ENCODE data around the gene TIMM8B. TPM values are rescaled to one million over a fixed set of nuclear protein-coding genes. Genes with fewer than 3 reads are reported as not detected.

Gene TIMM8B
- total RNA-seq, 1 experiment from 2014 or later = 42.4 TPM

DNA sequence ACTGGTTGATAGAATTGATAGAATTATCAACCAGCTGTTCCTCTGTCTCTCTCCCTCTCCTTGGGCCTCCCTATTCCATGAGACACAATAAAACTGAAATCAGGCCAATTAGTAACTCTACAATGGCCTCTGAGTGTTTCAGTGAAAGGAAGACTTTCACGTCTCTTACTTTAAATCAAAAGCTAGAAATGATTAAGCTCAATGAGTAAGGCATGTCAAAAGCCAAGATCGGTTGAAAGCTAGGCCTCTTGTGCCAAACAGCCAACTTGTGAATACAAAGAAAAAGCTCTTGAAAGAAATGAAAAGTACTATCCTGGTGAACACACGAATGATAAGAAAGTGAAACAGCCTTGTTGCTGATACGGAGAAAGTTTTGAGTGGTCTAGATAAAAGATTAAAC is 29.4 kb downstream of the TIMM8B start:
- Histone ChIP-seq H3K4me1 (replicated peaks; ENCODE audit: insufficient read depth) (no peaks in the 10 kb centered on the region), H2AFZ (no peak overlapping the region), H3K4me2 (no peak overlapping the region), H3K4me3 (no peak overlapping the region), H3K27me3 (ENCODE audit: insufficient read depth, low read depth) (no peaks in the 10 kb centered on the region), H3K36me3 (ENCODE audit: low read depth) (peaks cover 23% of the 10 kb centered on the region), H3K27ac (no peak overlapping the region), H3K9me2 (ENCODE audit: insufficient read depth) (no peaks in the 10 kb centered on the region; the same call in 1 of the 2 replicates), H3K9me3 (ENCODE audit: insufficient read depth, low read depth) (no peaks in the 10 kb centered on the region), H3F3A (ENCODE audit: insufficient read depth, low read depth) (no peaks in the 10 kb centered on the region; the same call in 1 of the 2 replicates), H4K20me1 (ENCODE audit: insufficient read depth) (no peaks in the 10 kb centered on the region), H3K79me2 (ENCODE audit: low read depth) (no peaks in the 10 kb centered on the region)
- ChIA-PET POLR2A (ENCODE audit: unreplicated experiment) (no interaction called here), CTCF (interaction anchor here (0.7 kb wide), 1 partner anchor 124 kb away, joined by 3 read pairs; no protein-coding TSS in a partner anchor)
- TF ChIP-seq EZH2 (IDR thresholded peaks at IDR 0.05; ENCODE audit: low read depth) = no peak
- TF ChIP-seq, protein P1, sequence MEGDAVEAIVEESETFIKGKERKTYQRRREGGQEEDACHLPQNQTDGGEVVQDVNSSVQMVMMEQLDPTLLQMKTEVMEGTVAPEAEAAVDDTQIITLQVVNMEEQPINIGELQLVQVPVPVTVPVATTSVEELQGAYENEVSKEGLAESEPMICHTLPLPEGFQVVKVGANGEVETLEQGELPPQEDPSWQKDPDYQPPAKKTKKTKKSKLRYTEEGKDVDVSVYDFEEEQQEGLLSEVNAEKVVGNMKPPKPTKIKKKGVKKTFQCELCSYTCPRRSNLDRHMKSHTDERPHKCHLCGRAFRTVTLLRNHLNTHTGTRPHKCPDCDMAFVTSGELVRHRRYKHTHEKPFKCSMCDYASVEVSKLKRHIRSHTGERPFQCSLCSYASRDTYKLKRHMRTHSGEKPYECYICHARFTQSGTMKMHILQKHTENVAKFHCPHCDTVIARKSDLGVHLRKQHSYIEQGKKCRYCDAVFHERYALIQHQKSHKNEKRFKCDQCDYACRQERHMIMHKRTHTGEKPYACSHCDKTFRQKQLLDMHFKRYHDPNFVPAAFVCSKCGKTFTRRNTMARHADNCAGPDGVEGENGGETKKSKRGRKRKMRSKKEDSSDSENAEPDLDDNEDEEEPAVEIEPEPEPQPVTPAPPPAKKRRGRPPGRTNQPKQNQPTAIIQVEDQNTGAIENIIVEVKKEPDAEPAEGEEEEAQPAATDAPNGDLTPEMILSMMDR (conservative IDR thresholded peaks at IDR 0.05) = no peak
- DNase-seq = no peak
- intact Hi-C loops (cut with micrococcal nuclease; ENCODE audit: unreplicated experiment) = no loop called here
- BruUV-seq (replicated peaks) = no TSS peak

DNA sequence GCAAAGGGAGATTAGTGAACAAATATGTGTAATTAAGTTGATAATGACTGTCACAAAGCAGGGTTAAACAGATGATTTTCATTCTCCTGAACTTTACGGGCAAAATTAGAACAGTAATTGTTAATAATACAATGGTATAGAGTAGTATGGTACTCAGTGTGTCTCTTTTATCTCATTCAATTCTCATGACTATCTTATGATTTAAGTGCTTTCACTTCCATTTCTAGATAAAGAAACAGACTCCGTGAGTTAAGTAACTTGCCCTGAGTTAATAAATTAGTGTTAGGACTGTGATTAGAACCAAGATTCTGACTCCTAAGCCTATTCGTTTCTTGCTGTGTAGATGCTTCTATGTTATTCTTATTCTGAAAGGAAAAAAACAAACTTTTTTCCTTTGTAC is 34.8 kb downstream of the TIMM8B start:
- intact Hi-C loops (cut with micrococcal nuclease; ENCODE audit: unreplicated experiment) = no loop called here
- Histone ChIP-seq H4K20me1 (ENCODE audit: insufficient read depth) (no peaks in the 10 kb centered on the region), H3K4me1 (replicated peaks; ENCODE audit: insufficient read depth) (peaks cover 12% of the 10 kb centered on the region), H3K27ac (no peak overlapping the region), H3K79me2 (ENCODE audit: low read depth) (peaks cover 3% of the 10 kb centered on the region; the same call in 1 of the 2 replicates), H3K4me3 (no peak overlapping the region), H2AFZ (no peak overlapping the region), H3K9me2 (ENCODE audit: insufficient read depth) (no peaks in the 10 kb centered on the region; the same call in 1 of the 2 replicates), H3K36me3 (ENCODE audit: low read depth) (peaks cover 36% of the 10 kb centered on the region), H3K27me3 (ENCODE audit: insufficient read depth, low read depth) (no peaks in the 10 kb centered on the region), H3F3A (ENCODE audit: insufficient read depth, low read depth) (peaks cover 11% of the 10 kb centered on the region; the same call in 1 of the 2 replicates), H3K4me2 (no peak overlapping the region), H3K9me3 (ENCODE audit: insufficient read depth, low read depth) (no peaks in the 10 kb centered on the region)
- peak in 1 of 2 experiments; percentile 26 for DNase-seq
- POLR2A ChIA-PET (ENCODE audit: unreplicated experiment) = no interaction called here
- TF ChIP-seq, protein P1 (conservative IDR thresholded peaks at IDR 0.05) = no peak
- no peak for TF ChIP-seq EZH2 (IDR thresholded peaks at IDR 0.05; ENCODE audit: low read depth)
- CTCF ChIA-PET = interaction anchor here (0.6 kb wide), 1 partner anchor 187 kb away, joined by 3 read pairs; no protein-coding TSS in a partner anchor
- no TSS peak for BruUV-seq (replicated peaks)

DNA sequence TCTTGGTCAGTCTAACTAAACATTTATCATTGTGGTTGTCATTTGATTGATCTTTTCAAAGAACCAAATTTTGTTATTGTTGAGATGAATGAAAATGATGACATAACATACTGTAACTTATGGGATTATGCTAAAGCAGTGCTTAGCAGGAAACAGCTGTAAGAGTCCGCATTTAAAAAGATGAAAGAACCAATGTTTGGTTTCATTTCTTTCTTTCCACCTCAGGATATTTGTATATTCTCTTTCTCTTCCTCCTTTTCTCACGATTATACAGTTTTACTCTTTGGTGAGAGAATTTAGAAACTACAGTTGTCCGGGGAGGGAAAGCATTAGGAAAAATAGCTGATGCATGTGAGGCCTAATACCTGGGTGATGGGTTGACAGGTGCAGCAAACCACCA is 35.8 kb downstream of the TIMM8B start:
- Histone ChIP-seq H3K9me2 (ENCODE audit: insufficient read depth) (no peaks in the 10 kb centered on the region), H4K20me1 (ENCODE audit: insufficient read depth) (no peaks in the 10 kb centered on the region), H3K4me3 (no peak overlapping the region), H3K36me3 (ENCODE audit: low read depth) (peaks cover 35% of the 10 kb centered on the region), H3K4me2 (no peak overlapping the region), H2AFZ (no peak overlapping the region), H3K4me1 (replicated peaks; ENCODE audit: insufficient read depth) (peaks cover 12% of the 10 kb centered on the region), H3K27ac (no peak overlapping the region), H3K79me2 (ENCODE audit: low read depth) (peaks cover 6% of the 10 kb centered on the region; the same call in 1 of the 2 replicates), H3K9me3 (ENCODE audit: insufficient read depth, low read depth) (no peaks in the 10 kb centered on the region), H3F3A (ENCODE audit: insufficient read depth, low read depth) (peaks cover 11% of the 10 kb centered on the region; the same call in 1 of the 2 replicates), H3K27me3 (ENCODE audit: insufficient read depth, low read depth) (no peaks in the 10 kb centered on the region)
- DNase-seq = no peak
- ChIA-PET CTCF (no interaction called here), POLR2A (ENCODE audit: unreplicated experiment) (no interaction called here)
- no TSS peak for BruUV-seq (replicated peaks)
- TF ChIP-seq, protein P1 (conservative IDR thresholded peaks at IDR 0.05) = no peak
- intact Hi-C loops (cut with micrococcal nuclease; ENCODE audit: unreplicated experiment) = no loop called here

Measured in PC-9 (cell line).